ENCODE data around the gene CKLF.

DNA sequence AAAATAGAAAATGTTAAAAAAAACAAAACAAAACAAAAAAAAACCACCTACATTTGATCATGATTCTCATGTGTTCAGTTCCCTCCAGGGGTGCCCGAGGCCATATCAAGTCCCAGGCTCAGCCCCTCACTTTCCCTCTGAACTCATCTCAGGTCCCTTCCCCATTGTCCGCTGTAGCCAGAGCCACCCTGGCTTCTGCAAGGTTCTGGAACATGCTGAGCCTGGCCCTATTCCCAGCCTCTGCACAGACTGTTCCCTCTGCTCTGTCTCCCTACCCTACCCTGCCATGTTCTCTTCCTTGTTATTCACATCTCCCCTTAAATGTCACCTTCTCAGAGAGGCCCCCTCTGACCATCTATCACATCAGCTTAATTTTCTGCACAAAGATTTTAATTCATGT is 49.3 kb upstream of the CKLF start:
- TF ChIP-seq, protein P1, sequence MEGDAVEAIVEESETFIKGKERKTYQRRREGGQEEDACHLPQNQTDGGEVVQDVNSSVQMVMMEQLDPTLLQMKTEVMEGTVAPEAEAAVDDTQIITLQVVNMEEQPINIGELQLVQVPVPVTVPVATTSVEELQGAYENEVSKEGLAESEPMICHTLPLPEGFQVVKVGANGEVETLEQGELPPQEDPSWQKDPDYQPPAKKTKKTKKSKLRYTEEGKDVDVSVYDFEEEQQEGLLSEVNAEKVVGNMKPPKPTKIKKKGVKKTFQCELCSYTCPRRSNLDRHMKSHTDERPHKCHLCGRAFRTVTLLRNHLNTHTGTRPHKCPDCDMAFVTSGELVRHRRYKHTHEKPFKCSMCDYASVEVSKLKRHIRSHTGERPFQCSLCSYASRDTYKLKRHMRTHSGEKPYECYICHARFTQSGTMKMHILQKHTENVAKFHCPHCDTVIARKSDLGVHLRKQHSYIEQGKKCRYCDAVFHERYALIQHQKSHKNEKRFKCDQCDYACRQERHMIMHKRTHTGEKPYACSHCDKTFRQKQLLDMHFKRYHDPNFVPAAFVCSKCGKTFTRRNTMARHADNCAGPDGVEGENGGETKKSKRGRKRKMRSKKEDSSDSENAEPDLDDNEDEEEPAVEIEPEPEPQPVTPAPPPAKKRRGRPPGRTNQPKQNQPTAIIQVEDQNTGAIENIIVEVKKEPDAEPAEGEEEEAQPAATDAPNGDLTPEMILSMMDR (IDR thresholded peaks at IDR 0.05): no peak
- no peak for TF ChIP-seq POLR2AphosphoS5 (IDR thresholded peaks at IDR 0.05)
